NB4 (cell line): Measurements from ENCODE around the gene SOX14.

Source experiments
- DNase-seq: peaks from one replicate; pipeline ENCODE4 v3.0.0; 2010; ENCODE audit warnings: low read depth
- H3K4me3 ChIP-seq: one replicate; pipeline ENCODE4 v1.5.1; 2011; ENCODE audit warnings: mild to moderate bottlenecking, low read depth, low read length, moderate library complexity
- MYC ChIP-seq: IDR thresholded peaks from 2 replicates; pipeline ENCODE4 v1.6.1; 2011; ENCODE audit warnings: low read depth, low read length
- POLR2A ChIP-seq: IDR thresholded peaks from 2 replicates; pipeline ENCODE4 v1.6.1; 2011; ENCODE audit warnings: mild to moderate bottlenecking; ENCODE audit not compliant: insufficient read length; ENCODE audit errors: extremely low read depth
- TF ChIP-seq, protein P1 (sequence below): IDR thresholded peaks from 2 replicates; pipeline ENCODE4 v1.6.1; 2011; ENCODE audit warnings: low read depth, low read length
- TF ChIP-seq, protein P2 (sequence below): IDR thresholded peaks from one replicate; pipeline ENCODE4 v1.5.1; 2012; ENCODE audit warnings: low read depth, low read length

The SOX14 gene

GRCh38 chr3:137762674-137763593, 1.2 kb upstream of the SOX14 start:
- TF ChIP-seq, protein P1, sequence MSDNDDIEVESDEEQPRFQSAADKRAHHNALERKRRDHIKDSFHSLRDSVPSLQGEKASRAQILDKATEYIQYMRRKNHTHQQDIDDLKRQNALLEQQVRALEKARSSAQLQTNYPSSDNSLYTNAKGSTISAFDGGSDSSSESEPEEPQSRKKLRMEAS, result no peak
- no peak for TF ChIP-seq POLR2A
- TF ChIP-seq, protein P2, sequence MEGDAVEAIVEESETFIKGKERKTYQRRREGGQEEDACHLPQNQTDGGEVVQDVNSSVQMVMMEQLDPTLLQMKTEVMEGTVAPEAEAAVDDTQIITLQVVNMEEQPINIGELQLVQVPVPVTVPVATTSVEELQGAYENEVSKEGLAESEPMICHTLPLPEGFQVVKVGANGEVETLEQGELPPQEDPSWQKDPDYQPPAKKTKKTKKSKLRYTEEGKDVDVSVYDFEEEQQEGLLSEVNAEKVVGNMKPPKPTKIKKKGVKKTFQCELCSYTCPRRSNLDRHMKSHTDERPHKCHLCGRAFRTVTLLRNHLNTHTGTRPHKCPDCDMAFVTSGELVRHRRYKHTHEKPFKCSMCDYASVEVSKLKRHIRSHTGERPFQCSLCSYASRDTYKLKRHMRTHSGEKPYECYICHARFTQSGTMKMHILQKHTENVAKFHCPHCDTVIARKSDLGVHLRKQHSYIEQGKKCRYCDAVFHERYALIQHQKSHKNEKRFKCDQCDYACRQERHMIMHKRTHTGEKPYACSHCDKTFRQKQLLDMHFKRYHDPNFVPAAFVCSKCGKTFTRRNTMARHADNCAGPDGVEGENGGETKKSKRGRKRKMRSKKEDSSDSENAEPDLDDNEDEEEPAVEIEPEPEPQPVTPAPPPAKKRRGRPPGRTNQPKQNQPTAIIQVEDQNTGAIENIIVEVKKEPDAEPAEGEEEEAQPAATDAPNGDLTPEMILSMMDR, result no peak
- no peak overlapping the region for H3K4me3 ChIP-seq
- DNase-seq, result no peak

DNA sequence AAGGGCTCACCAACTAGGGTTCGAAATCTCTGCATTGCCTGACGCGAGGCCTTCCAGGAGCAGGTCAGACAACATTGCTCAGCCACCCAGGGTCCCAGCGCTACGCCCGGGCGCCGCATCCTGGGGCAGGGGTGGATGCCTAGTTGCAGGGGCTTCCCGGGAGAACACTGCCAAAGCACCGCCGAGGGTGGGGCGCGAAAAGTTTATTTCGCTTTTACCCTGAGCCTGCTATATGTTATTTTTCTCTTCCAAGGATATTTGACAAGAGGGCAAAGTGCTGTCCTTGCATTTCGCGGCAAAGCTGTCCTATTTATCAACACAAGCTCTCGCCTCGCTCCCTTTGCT, 549 bp upstream of the SOX14 start:
- DNase-seq, result no peak
- TF ChIP-seq POLR2A (no peak), MYC (no peak)
- TF ChIP-seq, protein P2, result no peak
- TF ChIP-seq, protein P1, result no peak
- H3K4me3 ChIP-seq, result no peak overlapping the region

GRCh38 chr3:137764563-137765309, 621 bp downstream of the SOX14 start:
- H3K4me3 ChIP-seq, result no peak overlapping the region
- DNase-seq, result no peak

GRCh38 chr3:137765310-137766033, 1.4 kb downstream of the SOX14 start:
- no peak overlapping the region for H3K4me3 ChIP-seq
- no peak for DNase-seq
- no peak for TF ChIP-seq POLR2A
- TF ChIP-seq MYC, result no peak
- TF ChIP-seq, protein P1, result no peak
- TF ChIP-seq, protein P2, result no peak

More at GRCh38 chr3:137764563-137765309, 621 bp downstream of the SOX14 start:
- no peak for TF ChIP-seq MYC
- TF ChIP-seq, protein P1, result no peak

DNA sequence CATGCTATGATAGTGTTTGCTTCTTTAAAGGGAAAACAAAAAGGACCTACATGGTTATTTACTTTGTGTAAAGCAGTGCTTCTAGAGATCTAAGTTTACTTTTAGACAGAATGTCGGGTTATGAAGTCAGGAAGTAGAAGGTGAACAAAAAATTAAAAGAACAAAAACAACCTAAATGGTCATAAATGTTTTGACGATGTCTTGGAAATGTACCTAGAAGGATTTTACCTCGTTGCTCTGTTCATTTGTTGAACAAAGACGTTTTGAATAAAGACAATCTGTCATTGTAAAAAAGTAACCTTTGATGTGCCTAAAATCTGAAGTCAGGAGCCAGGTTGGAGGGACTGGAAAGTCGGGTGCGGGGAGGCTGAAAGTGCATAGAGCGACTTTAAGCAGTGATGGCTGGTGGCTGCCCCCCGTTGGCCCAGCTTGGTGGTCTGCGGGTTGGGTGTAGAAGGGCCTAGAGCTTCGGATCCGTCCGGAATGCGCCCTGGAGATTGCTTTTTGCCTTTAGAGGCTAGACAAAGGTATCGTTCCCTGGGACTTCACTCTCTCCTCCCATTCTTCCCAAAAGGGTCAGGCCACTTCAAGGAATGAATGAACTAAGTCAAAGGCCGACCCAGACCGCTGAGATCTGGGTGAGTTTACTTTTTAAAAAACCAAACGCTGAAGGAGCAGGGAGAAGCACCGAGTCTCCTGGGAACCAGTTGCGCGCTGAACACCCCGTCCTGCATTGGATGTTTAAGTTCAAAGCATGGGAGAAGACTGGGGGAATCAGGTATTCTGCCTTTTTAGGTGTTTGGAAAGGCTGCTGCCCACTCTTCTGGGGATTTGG, 2.1 kb downstream of the SOX14 start:
- no peak overlapping the region for H3K4me3 ChIP-seq

More for the DNA sequence above, 2.1 kb downstream of the SOX14 start:
- DNase-seq, result no peak
- TF ChIP-seq, protein P1, result no peak
- TF ChIP-seq POLR2A (no peak), MYC (no peak)
- TF ChIP-seq, protein P2, result no peak
